HG02571 (cell line): ENCODE results near the gene HSPB7.
"Not testable (repeated sequence)": the region's sequence is repeated elsewhere in the genome, so short reads cannot be mapped to it uniquely, and the experiment has no call there.

Experiments used
- ATAC-seq: cut with Tn5 transposase; IDR thresholded peaks from one replicate; pipeline ENCODE4 v1.9.1; 2021; ENCODE audit warnings: mild to moderate bottlenecking, moderate library complexity; ENCODE audit not compliant: unreplicated experiment

Gene HSPB7

GRCh38 chr1:16051039-16051438, 33.2 kb upstream of the HSPB7 start:
- ATAC-seq, result no peak

- no peak for ATAC-seq
These were observed 32.5 kb upstream of the HSPB7 start for GRCh38 chr1:16050328-16050727.

GRCh38 chr1:16048573-16049189, 30.8 kb upstream of the HSPB7 start:
- no peak for ATAC-seq

GRCh38 chr1:16047791-16048475, 30.1 kb upstream of the HSPB7 start:
- ATAC-seq, result no peak

- no peak for ATAC-seq
These were observed 29.0 kb upstream of the HSPB7 start for GRCh38 chr1:16046842-16047241.

- no peak for ATAC-seq
These were observed 26.1 kb upstream of the HSPB7 start for GRCh38 chr1:16043950-16044349.

GRCh38 chr1:16043521-16043920, 25.7 kb upstream of the HSPB7 start, which contains the start of gene CLCNKB:
Gene CLCNKB, plus strand, starts transcription at chr1:16043782. Its CDS starts 711 bp downstream, at chr1:16044493.
- ATAC-seq, result no peak

- ATAC-seq, result not testable (repeated sequence)
These were observed 24.8 kb upstream of the HSPB7 start for GRCh38 chr1:16042654-16043053.

GRCh38 chr1:16042096-16042495, 24.3 kb upstream of the HSPB7 start:
- no peak for ATAC-seq

GRCh38 chr1:16041200-16041599, 23.4 kb upstream of the HSPB7 start:
- no peak for ATAC-seq

GRCh38 chr1:16039871-16040270, 22.0 kb upstream of the HSPB7 start:
- ATAC-seq, result not testable (repeated sequence)

- ATAC-seq, result no peak
These were observed 20.7 kb upstream of the HSPB7 start for GRCh38 chr1:16038620-16038912.

GRCh38 chr1:16036461-16036860, 18.6 kb upstream of the HSPB7 start:
- not testable (repeated sequence) for ATAC-seq

- not testable (repeated sequence) for ATAC-seq
These were observed 15.3 kb upstream of the HSPB7 start for GRCh38 chr1:16033103-16033632.

GRCh38 chr1:16032388-16033102, 14.7 kb upstream of the HSPB7 start:
- ATAC-seq, result no peak

GRCh38 chr1:16031551-16031950, 13.7 kb upstream of the HSPB7 start:
- ATAC-seq, result no peak

- no peak for ATAC-seq
These were observed 11.4 kb upstream of the HSPB7 start for GRCh38 chr1:16029288-16029687.

- not testable (repeated sequence) for ATAC-seq
These were observed 11.1 kb upstream of the HSPB7 start for GRCh38 chr1:16029003-16029268.

GRCh38 chr1:16028237-16029002, 10.6 kb upstream of the HSPB7 start:
- ATAC-seq, result no peak

- no peak for ATAC-seq
These were observed 9.1 kb upstream of the HSPB7 start for GRCh38 chr1:16026723-16027484.

- ATAC-seq, result not testable (repeated sequence)
These were observed 8.5 kb upstream of the HSPB7 start for GRCh38 chr1:16026302-16026701.
